GM12865 (cell line): ENCODE results near the gene SOCS7.

Source experiments
- DNase-seq: peaks from one replicate; pipeline ENCODE4 v3.0.0; 2010; ENCODE audit warnings: low read depth
- H3K4me3 ChIP-seq: 2 replicates; pipeline ENCODE4 v1.5.1; 2011; ENCODE audit warnings: mild to moderate bottlenecking, low read depth, low read length, control low read depth
- CTCF ChIP-seq: IDR thresholded peaks from 2 replicates; pipeline ENCODE4 v1.5.1; 2011; ENCODE audit warnings: low read length, control low read depth, low read depth, inconsistent platforms; ENCODE audit not compliant: insufficient read depth; ENCODE audit errors: missing control alignments

Gene SOCS7

GRCh38 chr17:38336838-38337237 is 14.8 kb upstream of the SOCS7 start:
- TF ChIP-seq CTCF, result no peak
- DNase-seq, result no peak
- H3K4me3 ChIP-seq, result no peak overlapping the region

- no peak for TF ChIP-seq CTCF
- no peak for DNase-seq
- H3K4me3 ChIP-seq, result no peak overlapping the region
These were observed 13.6 kb upstream of the SOCS7 start for GRCh38 chr17:38338053-38338452.

GRCh38 chr17:38338535-38338934 is 13.1 kb upstream of the SOCS7 start:
- H3K4me3 ChIP-seq, result no peak overlapping the region
- DNase-seq, result no peak
- no peak for TF ChIP-seq CTCF

GRCh38 chr17:38339891-38340290 is 11.8 kb upstream of the SOCS7 start:
- DNase-seq, result no peak
- TF ChIP-seq CTCF, result no peak
- H3K4me3 ChIP-seq, result no peak overlapping the region

DNA sequence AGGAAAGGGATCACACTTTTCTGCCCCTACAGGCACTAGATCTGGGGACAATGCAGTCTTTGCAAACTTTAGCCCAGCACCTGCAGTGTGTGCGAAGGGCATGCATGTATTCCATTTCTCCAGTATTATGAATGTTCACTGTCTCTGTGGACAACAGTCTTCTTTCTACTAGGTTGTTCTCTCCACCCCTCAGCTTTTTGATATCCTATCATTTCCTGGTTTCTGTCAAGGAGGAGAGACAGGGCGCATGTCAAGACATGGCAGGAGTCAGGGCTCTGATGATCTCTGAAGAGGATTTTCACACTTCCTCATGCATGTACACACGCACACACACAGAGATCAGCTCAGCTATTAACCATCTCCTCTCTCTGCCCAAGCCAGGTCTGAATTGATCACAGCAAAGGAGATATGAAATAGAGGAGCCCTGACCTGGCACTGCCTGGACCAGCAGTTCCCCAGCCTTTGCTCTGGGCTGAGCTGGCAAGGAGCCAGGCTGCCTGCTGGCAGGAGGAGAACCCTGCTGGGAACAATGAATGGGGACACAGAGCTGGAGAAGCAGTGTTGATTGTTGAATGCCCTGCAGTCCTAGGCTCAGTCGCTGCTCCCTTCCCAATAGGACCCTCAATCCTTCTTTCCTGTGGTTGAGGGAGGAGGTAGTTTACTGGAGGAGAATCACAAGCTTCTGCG is 10.5 kb upstream of the SOCS7 start:
- TF ChIP-seq CTCF, result no peak
- no peak for DNase-seq

DNA sequence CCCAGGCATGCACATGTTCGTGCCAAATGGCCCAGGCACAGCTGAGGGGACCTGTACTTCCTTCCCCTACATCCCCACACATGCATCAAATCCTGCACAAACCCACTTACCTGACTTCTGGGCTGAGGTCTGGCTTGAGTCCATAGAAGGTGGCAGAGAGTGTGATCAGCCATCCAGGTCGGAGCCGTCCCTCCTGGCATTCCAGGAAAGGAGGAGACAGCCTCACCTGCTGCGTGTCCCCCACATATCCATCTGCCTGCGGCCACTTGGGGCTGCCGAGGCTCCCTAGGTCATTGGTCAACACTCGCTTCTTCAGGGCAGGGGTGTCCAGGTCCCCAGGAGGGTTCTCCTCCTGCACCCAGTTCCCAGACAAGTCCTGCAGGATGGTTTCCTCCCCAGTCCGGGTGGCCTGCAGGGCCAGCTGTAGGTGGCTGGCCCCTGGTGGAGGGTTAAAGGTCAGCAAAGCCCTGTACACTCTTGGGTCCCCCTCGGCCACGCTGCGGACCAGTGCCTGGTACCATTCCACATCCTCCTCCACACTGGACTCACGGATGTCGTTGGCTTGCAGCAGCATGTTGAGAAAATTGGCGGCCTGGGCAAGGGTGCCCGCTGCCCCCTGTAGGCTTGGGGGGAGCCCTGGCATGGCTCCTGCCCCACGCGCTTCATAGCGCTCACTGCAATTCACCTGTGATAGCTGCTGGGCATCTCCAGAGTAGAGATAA is 8.6 kb upstream of the SOCS7 start:
- no peak for TF ChIP-seq CTCF
- no peak for DNase-seq
- H3K4me3 ChIP-seq, result no peak overlapping the region

More for the DNA sequence above, 10.5 kb upstream of the SOCS7 start:
- H3K4me3 ChIP-seq, result no peak overlapping the region
